GM12878 (cell line): ENCODE data around the gene SAMD4A. TPM values are rescaled to one million over a fixed set of nuclear protein-coding genes. Genes with fewer than 3 reads are reported as not detected.

Source experiments
- ATAC-seq: fragments of 200-7000 bp; cut with Tn5 transposase; 3 replicates; pipeline ENCODE4 v1.9.1; 2020; ENCODE audit warnings: mild to moderate bottlenecking, moderate library complexity
- BruUV-seq: library from RNA; stranded (reverse); fragments of 400-500 nt; replicated peaks from 2 replicates; lab custom pipeline; 2021; lab: Mats Ljungman, UMichigan
- CTCF ChIA-PET: fragments of 300-600 bp; sonication (Branson Sonifier 250); formaldehyde crosslinking; extraction: SDS; loops from one replicate; lab custom pipeline; 2021; ENCODE audit warnings: inconsistent platforms; lab: Yijun Ruan, JAX
- POLR2A ChIA-PET: fragments of 350-600 bp; formaldehyde crosslinking; extraction: SDS; loops from one replicate; lab custom pipeline; 2021; ENCODE audit warnings: inconsistent platforms; lab: Charles Lee
- RAD21 ChIA-PET: fragments of 300-600 bp; sonication (Branson Sonifier 250); formaldehyde crosslinking; loops from one replicate; lab custom pipeline; 2023; ENCODE audit warnings: antibody characterized with exemption; ENCODE audit not compliant: unreplicated experiment; lab: Charles Lee
- SMC1A ChIA-PET: fragments of 300-600 bp; sonication (Branson Sonifier 250); formaldehyde crosslinking; loops from one replicate; lab custom pipeline; 2023; ENCODE audit not compliant: unreplicated experiment, uncharacterized antibody; lab: Charles Lee
- DNase-seq: peaks from one replicate; pipeline ENCODE4 v3.0.0-alpha.2; 2011; ENCODE audit warnings: low read depth, low spot score
- FAIRE-seq: peaks from 3 replicates; lab custom pipeline; 2011; peaks lifted over from hg19 to GRCh38; lab: Jason Lieb, UNC
- H2AFZ ChIP-seq: 2 replicates; pipeline ENCODE4 v1.6.0; 2011; ENCODE audit warnings: low read depth, low read length, control low read depth; ENCODE audit not compliant: control insufficient read depth
- H3K27ac ChIP-seq: 2 replicates; pipeline ENCODE4 v1.5.1; 2011; ENCODE audit warnings: control low read depth; ENCODE audit not compliant: control insufficient read depth, insufficient read depth
- H3K27me3 ChIP-seq, 2 experiments: replicated peaks in 1 of 2; 2 replicates each; pipeline versions ENCODE4 v1.6.0 to v1.6.1; 2011; ENCODE audit warnings: low read length in 1 of 2; ENCODE audit not compliant: control insufficient read depth in 2 of 2, insufficient read depth in 2 of 2
- H3K36me3 ChIP-seq, 2 experiments: 2 replicates each; pipeline ENCODE4 v1.5.1; 2011; ENCODE audit warnings: low read length in 1 of 2; ENCODE audit not compliant: control insufficient read depth in 2 of 2, insufficient read depth in 2 of 2
- H3K4me1 ChIP-seq: 2 replicates; pipeline ENCODE4 v1.6.1; 2011; ENCODE audit warnings: mild to moderate bottlenecking, low read length, moderate library complexity, mixed read lengths; ENCODE audit not compliant: control insufficient read depth, insufficient read depth
- H3K4me2 ChIP-seq: 2 replicates; pipeline ENCODE4 v1.6.0; 2011; ENCODE audit warnings: control low read depth; ENCODE audit not compliant: control insufficient read depth, insufficient read depth
- H3K4me3 ChIP-seq: fragments of 200-600 bp; sonication (generic); 2 replicates; pipeline ENCODE4 v1.5.1; 2016
- H3K79me2 ChIP-seq: 2 replicates; pipeline ENCODE4 v1.6.0; 2011; ENCODE audit warnings: low read length; ENCODE audit not compliant: control insufficient read depth, insufficient read depth
- H3K9ac ChIP-seq: 2 replicates; pipeline ENCODE4 v1.8.0; 2011; ENCODE audit warnings: low read length, control low read depth, mixed read lengths; ENCODE audit not compliant: control insufficient read depth, insufficient read depth
- H3K9me3 ChIP-seq: replicated peaks from 3 replicates; pipeline ENCODE4 v1.5.1; 2011; ENCODE audit warnings: mild to moderate bottlenecking, low read length; ENCODE audit not compliant: control insufficient read depth, insufficient read depth
- H4K20me1 ChIP-seq: 2 replicates; pipeline ENCODE4 v1.6.0; 2011; ENCODE audit not compliant: control insufficient read depth, insufficient read depth
- ASH2L ChIP-seq: fragments of 300-600, 200-600 bp; sonication (generic); IDR thresholded peaks from 2 replicates; pipeline ENCODE4 v1.6.1; 2017; ENCODE audit warnings: low read depth, mild to moderate bottlenecking, borderline replicate concordance
- CBX3 ChIP-seq: fragments of 200-600 bp; sonication (generic); IDR thresholded peaks from 2 replicates; pipeline ENCODE4 v1.6.1; 2016; ENCODE audit warnings: low read depth, borderline replicate concordance
- CHD1 ChIP-seq: IDR thresholded peaks from 2 replicates; pipeline ENCODE4 v1.6.1; 2012; ENCODE audit warnings: low read depth, low read length, improper control_type of control experiment
- CTCF ChIP-seq, 3 experiments: IDR thresholded peaks in 2 of 3; conservative IDR thresholded peaks in 1 of 3; 2 replicates each; pipeline ENCODE4 v1.5.1; 2011; ENCODE audit warnings: low read depth in 3 of 3, low read length in 3 of 3, mild to moderate bottlenecking in 3 of 3, control low read depth in 2 of 3, moderate library complexity in 2 of 3, inconsistent platforms in 1 of 3, mixed read lengths in 1 of 3; ENCODE audit not compliant: control insufficient read depth in 2 of 3, insufficient read depth in 1 of 3; ENCODE audit errors: extremely low read depth in 1 of 3
- DPF2 ChIP-seq: fragments of 450-650 bp; IDR thresholded peaks from 2 replicates; pipeline ENCODE4 v1.6.1; 2017; ENCODE audit warnings: mild to moderate bottlenecking
- EGR1 ChIP-seq, 2 experiments: IDR thresholded peaks; 1 replicate in 1 of 2; 2 replicates in 1 of 2; pipeline ENCODE4 v1.6.1; 2011 to 2012; ENCODE audit warnings: low read depth in 2 of 2, low read length in 2 of 2, borderline replicate concordance in 1 of 2, mild to moderate bottlenecking in 1 of 2, moderate library complexity in 1 of 2
- GATAD2B ChIP-seq: fragments of 450-650 bp; conservative IDR thresholded peaks from 2 replicates; pipeline ENCODE4 v1.6.1; 2017; ENCODE audit warnings: low read depth, mild to moderate bottlenecking, moderate library complexity
- HDGF ChIP-seq: fragments of 450-650 bp; IDR thresholded peaks from 2 replicates; pipeline ENCODE4 v1.6.1; 2016; ENCODE audit warnings: antibody characterized with exemption
- JUNB ChIP-seq: IDR thresholded peaks from 2 replicates; pipeline ENCODE4 v1.6.1; 2016; ENCODE audit warnings: antibody characterized with exemption, mild to moderate bottlenecking
- MEF2B ChIP-seq: fragments of 450-650 bp; IDR thresholded peaks from 2 replicates; pipeline ENCODE4 v1.6.1; 2018; ENCODE audit warnings: mild to moderate bottlenecking, moderate library complexity; ENCODE audit not compliant: partially characterized antibody, poor library complexity, severe bottlenecking
- NR2F1 ChIP-seq: fragments of 450-650 bp; conservative IDR thresholded peaks from 2 replicates; pipeline ENCODE4 v1.6.1; 2017; ENCODE audit warnings: mild to moderate bottlenecking
- RFX5 ChIP-seq: IDR thresholded peaks from 2 replicates; pipeline ENCODE4 v1.6.1; 2011; ENCODE audit warnings: low read depth, low read length, improper control_type of control experiment
- SIN3A ChIP-seq: IDR thresholded peaks from 2 replicates; pipeline ENCODE4 v1.6.1; 2012; ENCODE audit warnings: low read depth, low read length, improper control_type of control experiment
- TCF3 ChIP-seq: IDR thresholded peaks from 2 replicates; pipeline ENCODE4 v1.6.1; 2012; ENCODE audit warnings: low read depth, mild to moderate bottlenecking, low read length, borderline replicate concordance; ENCODE audit not compliant: insufficient read depth
- ZNF274 ChIP-seq: IDR thresholded peaks from one replicate; pipeline ENCODE4 v1.8.0; 2011; ENCODE audit not compliant: insufficient read length, insufficient read depth
- ZNF622 ChIP-seq: fragments of 450-650 bp; IDR thresholded peaks from 2 replicates; pipeline ENCODE4 v1.6.1; 2017; ENCODE audit warnings: mild to moderate bottlenecking, inconsistent platforms
- WGBS: methylation state at CpG from one replicate; pipeline ENCODE4 v1.1.6; 2016; ENCODE audit warnings: low lambda C conversion rate; ENCODE audit not compliant: insufficient replicate concordance, insufficient coverage; ENCODE audit errors: missing lambda C conversion rate; 5-methylcytosine and 5-hydroxymethylcytosine counted together
- in situ Hi-C: fragments of 300-500 bp; cut with MboI; formaldehyde crosslinking; loops from 9 replicates; pipeline ENCODE4 v1.14.3; 2018; ENCODE audit warnings: mixed read lengths
- intact Hi-C: fragments of 100-400 bp; cut with micrococcal nuclease; formaldehyde crosslinking; loops from one replicate; pipeline ENCODE4 v1.14.2; 2022; ENCODE audit not compliant: unreplicated experiment
- polyA plus RNA-seq, 11 experiments: library from polyadenylated mRNA; depleted of rRNA in 4 of 11; unstranded in 6 of 11; stranded (reverse) in 5 of 11; fragments of >200 nt; fragmentation: Nextera tagmentation in 4 of 11; fragmentation: Illumina TruSeq in 1 of 11; extraction: Ambion mirVana in 4 of 11; extraction: Trizol in 1 of 11; gene quantifications; 1 replicate in 1 of 11; 2 replicates in 10 of 11; pipeline versions ENCODE4 v1.2.1 to v1.2.3, GENCODE V29; 2011 to 2016; ENCODE audit warnings: inconsistent platforms in 2 of 11, missing spikeins in 2 of 11, low read depth in 1 of 11
- total RNA-seq, 4 experiments: library from RNA; depleted of rRNA in 3 of 4; stranded (reverse); fragments of >200 nt in 3 of 4; fragmentation: Illumina TruSeq in 1 of 4; extraction: Trizol in 1 of 4; gene quantifications; 2 replicates each; pipeline versions ENCODE4 v1.2.1 to v1.2.3, GENCODE V29; 2013 to 2021
- TF ChIP-seq, protein P1 (sequence below): fragments of 450-650 bp; IDR thresholded peaks from 2 replicates; pipeline ENCODE4 v1.6.1; 2017; ENCODE audit warnings: low read depth, mild to moderate bottlenecking, moderate library complexity

The SAMD4A gene
- total and polyA plus RNA-seq, 10 of the 15 experiments (the other 5 are each of a cell fraction or from before 2014, with no cell fraction given) = 0.05 to 0.56 (median 0.31) TPM

- H3K4me1 ChIP-seq = peaks cover 25% of the 10 kb centered on the region
- in situ Hi-C loops = no loop called here
- H3K36me3 ChIP-seq = no peaks in the 10 kb centered on the region
- DNase-seq (no peak), FAIRE-seq (no peak), ATAC-seq (no peak)
- no peaks in the 10 kb centered on the region for H3K79me2 ChIP-seq
- BruUV-seq = no TSS peak
- ChIA-PET RAD21 (interaction anchor here (1.2 kb wide), 1 partner anchor 10 kb away, joined by 3 read pairs; no protein-coding TSS in a partner anchor), SMC1A (interaction anchor here (0.7 to 3.1 kb wide), 3 partner anchors 12 to 41 kb away, joined by 3 to 7 read pairs (median 4); no protein-coding TSS in a partner anchor), POLR2A (no interaction called here), CTCF (interaction anchor here (0.8 to 1.7 kb wide), 2 partner anchors 14 to 62 kb away, joined by 4 to 5 read pairs; no protein-coding TSS in a partner anchor)
- no peaks in the 10 kb centered on the region for H4K20me1 ChIP-seq
- H3K27me3 ChIP-seq = no peaks in the 10 kb centered on the region
- intact Hi-C loops = no loop called here
- WGBS = 98% methylated on average over 5 of the region's 5 CpGs
- H3K4me3 ChIP-seq = no peak overlapping the region
- H2AFZ ChIP-seq = no peak overlapping the region
- no peak overlapping the region for H3K9ac ChIP-seq
- H3K4me2 ChIP-seq = no peak overlapping the region
- H3K9me3 ChIP-seq = no peaks in the 10 kb centered on the region; the same call in 1 of the 3 replicates
- TF ChIP-seq GATAD2B = no peak
- no peak for TF ChIP-seq ZNF274
- TF ChIP-seq DPF2 = no peak
- no peak for TF ChIP-seq JUNB
- no peak for TF ChIP-seq CBX3
- TF ChIP-seq, protein P1, sequence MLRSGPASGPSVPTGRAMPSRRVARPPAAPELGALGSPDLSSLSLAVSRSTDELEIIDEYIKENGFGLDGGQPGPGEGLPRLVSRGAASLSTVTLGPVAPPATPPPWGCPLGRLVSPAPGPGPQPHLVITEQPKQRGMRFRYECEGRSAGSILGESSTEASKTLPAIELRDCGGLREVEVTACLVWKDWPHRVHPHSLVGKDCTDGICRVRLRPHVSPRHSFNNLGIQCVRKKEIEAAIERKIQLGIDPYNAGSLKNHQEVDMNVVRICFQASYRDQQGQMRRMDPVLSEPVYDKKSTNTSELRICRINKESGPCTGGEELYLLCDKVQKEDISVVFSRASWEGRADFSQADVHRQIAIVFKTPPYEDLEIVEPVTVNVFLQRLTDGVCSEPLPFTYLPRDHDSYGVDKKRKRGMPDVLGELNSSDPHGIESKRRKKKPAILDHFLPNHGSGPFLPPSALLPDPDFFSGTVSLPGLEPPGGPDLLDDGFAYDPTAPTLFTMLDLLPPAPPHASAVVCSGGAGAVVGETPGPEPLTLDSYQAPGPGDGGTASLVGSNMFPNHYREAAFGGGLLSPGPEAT = no peak
- no peak for TF ChIP-seq MEF2B
- TF ChIP-seq ASH2L = no peak
- no peak for TF ChIP-seq RFX5
- no peak for TF ChIP-seq TCF3
- TF ChIP-seq EGR1 (IDR thresholded peaks at IDR 0.05; ENCODE audit: borderline replicate concordance in 1 of 2, low read depth in 2 of 2, low read length in 2 of 2) = no peak
- no peak for TF ChIP-seq ZNF622
- no peak for TF ChIP-seq CHD1
- TF ChIP-seq HDGF = no peak
- TF ChIP-seq CTCF (IDR thresholded peaks at IDR 0.05 in 2 of 3, conservative IDR thresholded peaks at IDR 0.05 in 1 of 3; ENCODE audit: control insufficient read depth in 2 of 3, extremely low read depth in 1 of 3, insufficient read depth in 1 of 3, low read depth in 3 of 3, low read length in 3 of 3) = no peak
- TF ChIP-seq SIN3A = no peak
- TF ChIP-seq NR2F1 = no peak
- H3K27ac ChIP-seq = no peak overlapping the region
Measured at GRCh38 chr14:54711312-54711711, 144.4 kb downstream of the SAMD4A start.
